ENCODE measurements around the gene SEC24D.

The SEC24D gene

DNA sequence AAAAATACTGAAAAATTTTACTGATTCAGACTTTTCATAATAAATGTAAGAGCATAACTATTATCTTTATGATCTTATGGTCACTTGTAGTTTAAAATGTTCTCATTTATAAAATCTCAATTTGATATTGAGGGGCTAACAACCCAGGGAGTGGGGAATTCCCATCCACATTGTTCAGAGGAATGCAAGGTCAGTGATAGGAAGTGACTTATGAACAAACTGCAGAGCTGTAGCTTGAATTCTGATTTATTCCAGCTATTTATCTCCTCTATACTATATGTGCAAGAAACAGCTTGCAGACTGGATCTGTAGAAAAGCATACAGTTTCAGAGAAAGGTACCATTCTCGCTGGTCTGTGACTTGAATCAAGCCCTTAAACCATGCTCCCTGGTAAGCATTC lies 61.6 kb downstream of the SEC24D start:
- DNase-seq (ENCODE audit: low read depth), result no peak

DNA sequence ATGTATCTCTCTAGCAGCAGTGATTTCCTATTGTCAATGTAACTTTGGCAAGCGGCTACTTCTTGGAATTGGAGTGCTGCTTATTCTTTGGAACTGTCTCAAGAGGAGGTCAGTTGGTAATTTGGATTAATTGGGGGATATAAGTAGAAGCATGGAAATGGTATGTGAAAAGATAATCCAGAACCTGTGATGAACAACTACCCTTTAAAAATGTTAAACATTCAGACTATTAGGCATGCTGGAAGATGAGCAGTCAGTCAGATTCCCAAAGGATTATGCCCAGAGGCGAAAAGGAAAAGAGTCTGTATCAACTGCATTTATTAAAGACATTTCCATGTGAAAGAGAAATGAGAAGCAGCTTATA lies 62.5 kb downstream of the SEC24D start:
- no peak for DNase-seq (ENCODE audit: low read depth)

DNA sequence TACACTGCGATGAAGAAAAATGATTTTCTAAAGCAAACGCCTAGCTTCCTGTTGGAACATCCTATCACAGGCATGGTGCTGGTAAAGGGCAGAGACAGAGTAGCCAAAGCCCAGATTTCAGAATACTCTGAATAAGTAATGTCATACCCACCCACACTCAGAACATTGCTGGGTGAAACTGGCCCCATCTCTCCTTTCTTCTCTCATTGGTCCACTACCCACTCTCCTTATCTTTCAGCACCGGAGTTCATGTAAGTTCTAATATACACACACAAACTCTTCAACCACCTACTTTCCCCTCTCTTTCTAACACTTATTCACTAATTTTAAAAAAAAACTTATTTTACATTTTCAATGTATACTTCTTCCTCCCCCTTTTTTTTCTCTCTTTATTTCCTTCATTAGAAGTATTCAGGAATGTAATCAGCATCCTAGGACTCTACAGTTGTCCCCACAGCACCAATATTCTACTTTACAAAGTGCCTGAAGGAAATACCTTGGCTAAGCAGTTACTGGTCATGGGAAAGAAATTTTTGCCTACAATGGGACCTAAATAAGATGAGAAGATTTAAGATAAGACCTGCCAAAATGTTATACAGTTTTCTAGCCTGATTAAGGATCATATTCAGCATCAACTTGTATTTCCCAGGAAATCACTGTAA lies 63.0 kb downstream of the SEC24D start:
- DNase-seq (ENCODE audit: low read depth), result no peak

DNA sequence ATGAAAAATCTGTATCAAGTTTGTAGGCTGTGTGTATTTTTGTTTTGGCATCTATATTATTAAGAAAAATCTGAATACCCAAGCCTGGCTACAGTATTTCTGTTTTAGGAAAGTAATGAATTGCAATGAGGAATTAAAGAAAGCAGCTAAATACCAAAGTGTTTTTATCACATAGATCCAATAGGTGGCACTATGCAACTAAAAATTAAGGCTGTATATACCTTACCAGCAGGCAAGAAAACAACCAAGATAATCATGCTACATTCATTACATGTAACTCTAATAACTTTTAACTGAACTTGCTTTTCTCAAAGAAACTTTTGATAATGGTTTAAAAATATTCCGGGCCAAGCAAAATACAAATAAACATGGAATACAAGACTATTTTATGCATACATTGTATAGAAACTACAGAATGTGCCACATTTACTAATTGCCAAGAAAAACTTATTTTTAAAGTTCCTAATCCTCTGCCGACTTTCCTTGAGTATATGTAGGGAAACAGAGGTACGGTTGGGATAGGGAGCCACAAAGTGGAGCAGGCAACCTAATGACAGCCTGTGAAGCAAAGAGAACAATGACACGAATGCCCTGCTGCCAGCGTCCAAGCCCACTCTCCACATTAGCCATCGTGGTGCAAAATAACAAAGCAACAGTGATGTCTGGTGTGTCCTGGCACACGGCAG lies 63.7 kb downstream of the SEC24D start:
- DNase-seq (ENCODE audit: low read depth), result no peak

- no peak for DNase-seq (ENCODE audit: low read depth)
Observed at GRCh38 chr4:118770741-118771187, 65.2 kb downstream of the SEC24D start.

DNA sequence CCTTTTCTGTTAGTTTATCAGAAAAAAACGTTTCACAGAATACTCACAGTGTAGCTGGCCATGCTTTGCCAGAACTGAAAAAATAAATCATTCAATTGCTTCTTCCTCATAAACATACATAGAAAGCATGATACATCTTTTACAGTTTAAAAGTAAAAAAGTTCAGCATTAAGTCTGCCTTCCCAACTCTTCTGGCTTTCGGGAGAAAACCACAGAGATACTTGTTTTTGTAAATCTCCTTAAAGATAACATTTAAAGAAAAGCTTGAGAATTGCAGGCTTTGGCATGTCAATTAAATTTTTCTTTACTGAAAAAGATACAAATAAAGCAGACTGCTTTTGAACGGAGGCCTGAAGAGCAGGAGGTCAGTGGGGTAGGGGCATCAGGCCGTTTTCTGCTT lies 66.8 kb downstream of the SEC24D start:
- no peak for DNase-seq (ENCODE audit: low read depth)

DNA sequence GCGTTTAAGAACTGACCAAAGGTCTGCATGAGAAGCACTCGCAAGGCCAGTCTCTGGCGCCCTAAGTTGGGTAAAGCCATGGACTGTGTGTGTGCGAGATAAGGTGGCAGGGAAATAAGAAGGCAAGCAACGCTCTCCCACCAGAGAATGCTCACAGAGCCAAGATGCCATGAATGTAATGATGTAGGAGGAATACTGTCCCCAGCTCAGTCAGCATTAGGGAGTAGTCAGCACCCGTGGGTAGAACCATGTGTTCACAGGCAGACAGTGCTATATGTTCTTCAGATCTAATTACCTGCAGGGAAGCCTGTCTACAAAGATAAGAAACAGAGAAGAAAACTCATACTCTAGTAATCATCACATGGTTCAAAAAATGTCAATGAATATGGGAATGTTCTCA lies 68.8 kb downstream of the SEC24D start:
- DNase-seq (ENCODE audit: low read depth), result no peak

DNA sequence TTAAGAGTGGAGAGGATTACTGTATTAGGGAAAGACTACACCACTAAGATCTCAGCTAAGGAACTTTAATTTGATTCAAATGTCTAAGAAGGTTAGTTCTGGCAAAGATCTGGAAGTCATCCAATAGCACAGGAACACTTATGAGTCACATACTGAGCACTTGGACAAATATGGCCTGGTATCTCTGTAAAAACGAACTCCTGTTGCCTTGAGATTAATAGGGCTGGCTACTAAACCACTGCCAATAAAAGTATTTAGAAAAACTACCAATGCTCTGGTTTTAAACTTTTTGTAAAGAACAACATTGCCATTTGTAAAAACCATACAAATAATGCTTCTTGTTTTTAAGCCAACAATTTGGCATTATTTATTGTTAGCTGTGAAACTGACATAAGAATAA lies 70.5 kb downstream of the SEC24D start:
- no peak for DNase-seq (ENCODE audit: low read depth)

DNA sequence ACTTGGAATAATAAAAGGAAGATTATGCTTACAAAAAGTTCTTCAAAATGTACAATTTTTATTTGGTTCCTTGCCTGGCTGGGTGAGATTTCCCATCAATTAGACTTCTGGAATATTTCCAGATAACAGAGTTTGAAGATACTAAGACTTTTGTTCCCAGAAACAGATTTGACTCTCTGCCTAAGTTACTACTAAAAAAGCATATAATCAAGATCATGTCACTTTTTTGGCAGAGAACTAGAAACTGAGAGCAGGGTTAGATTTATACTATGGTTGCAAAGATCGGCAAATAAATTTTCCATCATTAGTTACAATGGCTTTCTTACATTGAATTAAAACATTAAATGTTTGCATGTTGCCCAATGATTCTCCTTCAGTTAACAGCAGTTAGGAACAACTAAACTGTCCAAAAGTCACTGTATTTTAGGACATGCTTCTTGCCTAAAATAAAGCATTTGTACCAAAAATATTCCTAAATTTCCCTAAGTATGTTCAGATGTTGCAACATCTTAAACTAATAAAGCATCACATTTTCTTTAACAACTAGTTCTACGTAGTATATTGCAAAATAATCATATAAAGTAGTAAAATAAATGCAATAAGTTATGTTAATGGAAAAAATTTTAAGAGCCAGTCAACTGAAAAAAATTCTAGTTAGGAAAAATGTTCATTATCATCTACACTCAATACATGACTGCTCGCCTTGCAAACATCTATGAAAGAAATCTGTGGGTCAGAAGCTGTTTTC lies 73.0 kb downstream of the SEC24D start:
- no peak for DNase-seq (ENCODE audit: low read depth)

- no peak for DNase-seq (ENCODE audit: low read depth)
Observed at GRCh38 chr4:118762155-118762554, 73.8 kb downstream of the SEC24D start.

DNA sequence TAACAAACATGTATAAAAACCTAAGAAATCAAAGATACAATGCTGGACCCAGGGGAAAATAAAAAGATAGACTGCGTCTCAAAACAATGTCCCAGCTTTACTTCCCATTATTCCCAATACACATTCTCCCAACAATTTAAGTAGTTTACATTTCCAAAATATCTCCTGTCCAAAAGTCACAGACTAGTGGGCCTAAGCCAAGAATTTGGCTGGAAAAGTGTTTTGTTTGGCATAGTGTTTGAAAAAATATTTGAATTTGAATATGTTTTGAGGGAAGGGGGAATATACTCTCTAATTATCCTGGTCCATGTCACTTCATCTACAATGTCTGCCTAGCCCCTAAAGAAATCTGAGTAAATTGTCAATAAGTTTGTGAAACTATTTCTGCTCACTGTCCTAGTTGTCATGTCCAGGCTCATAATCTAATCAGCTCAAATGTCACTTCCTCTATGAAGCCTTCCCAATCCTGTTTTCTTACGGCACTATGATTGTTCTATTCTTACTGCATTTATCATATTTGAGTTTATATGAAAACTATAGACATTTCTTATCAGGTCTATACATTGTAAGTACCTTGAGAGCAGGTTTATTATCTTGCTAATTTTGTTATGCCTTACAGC lies 74.4 kb downstream of the SEC24D start:
- no peak for DNase-seq (ENCODE audit: low read depth)

- no peak for DNase-seq (ENCODE audit: low read depth)
Observed at GRCh38 chr4:118760493-118760892, 75.4 kb downstream of the SEC24D start.

GRCh38 chr4:118760092-118760491 lies 75.8 kb downstream of the SEC24D start:
- no peak for DNase-seq (ENCODE audit: low read depth)

DNA sequence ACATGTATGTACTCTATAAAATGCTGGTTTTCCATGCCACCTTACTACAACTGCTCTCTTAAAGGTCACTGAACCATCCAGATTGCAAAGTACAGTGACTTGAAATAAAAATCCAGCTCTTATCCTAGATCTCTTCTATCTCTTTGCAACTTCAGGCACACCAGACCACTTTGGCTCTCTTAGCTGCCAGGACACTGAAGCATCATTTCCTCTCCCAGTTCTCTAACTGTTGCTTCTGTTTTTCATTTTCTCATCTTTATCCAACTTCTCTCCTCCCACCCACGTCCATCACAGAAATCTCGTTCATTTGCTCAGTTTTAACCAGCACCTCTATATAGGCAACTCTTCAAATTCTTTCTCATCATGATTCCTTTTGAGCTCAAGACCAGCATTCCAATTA lies 76.4 kb downstream of the SEC24D start:
- DNase-seq (ENCODE audit: low read depth), result no peak

- no peak for DNase-seq (ENCODE audit: low read depth)
Observed at GRCh38 chr4:118758293-118758692, 77.6 kb downstream of the SEC24D start.

- no peak for DNase-seq (ENCODE audit: low read depth)
Observed at GRCh38 chr4:118757761-118758251, 78.1 kb downstream of the SEC24D start.

GRCh38 chr4:118756958-118757357 lies 79.0 kb downstream of the SEC24D start:
- DNase-seq (ENCODE audit: low read depth), result no peak

DNA sequence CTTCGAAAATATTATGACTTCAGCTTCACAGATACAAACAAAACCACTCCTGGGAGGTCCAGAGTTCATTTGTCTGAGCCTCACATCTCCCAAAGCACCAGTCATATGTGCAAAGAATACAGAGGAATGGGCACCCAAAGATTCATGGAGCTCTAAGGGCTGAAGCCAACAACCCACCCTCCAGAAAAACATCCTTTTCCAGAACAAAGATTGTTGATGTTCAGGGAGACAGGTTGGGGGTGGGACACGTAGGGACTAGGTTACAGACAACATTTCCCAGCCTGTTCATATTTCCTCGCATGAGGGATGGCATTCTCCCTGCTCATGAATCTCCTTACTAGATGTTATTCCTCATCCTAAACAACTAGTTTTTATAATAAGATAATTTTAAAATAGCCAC lies 79.5 kb downstream of the SEC24D start:
- no peak for DNase-seq (ENCODE audit: low read depth)

DNA sequence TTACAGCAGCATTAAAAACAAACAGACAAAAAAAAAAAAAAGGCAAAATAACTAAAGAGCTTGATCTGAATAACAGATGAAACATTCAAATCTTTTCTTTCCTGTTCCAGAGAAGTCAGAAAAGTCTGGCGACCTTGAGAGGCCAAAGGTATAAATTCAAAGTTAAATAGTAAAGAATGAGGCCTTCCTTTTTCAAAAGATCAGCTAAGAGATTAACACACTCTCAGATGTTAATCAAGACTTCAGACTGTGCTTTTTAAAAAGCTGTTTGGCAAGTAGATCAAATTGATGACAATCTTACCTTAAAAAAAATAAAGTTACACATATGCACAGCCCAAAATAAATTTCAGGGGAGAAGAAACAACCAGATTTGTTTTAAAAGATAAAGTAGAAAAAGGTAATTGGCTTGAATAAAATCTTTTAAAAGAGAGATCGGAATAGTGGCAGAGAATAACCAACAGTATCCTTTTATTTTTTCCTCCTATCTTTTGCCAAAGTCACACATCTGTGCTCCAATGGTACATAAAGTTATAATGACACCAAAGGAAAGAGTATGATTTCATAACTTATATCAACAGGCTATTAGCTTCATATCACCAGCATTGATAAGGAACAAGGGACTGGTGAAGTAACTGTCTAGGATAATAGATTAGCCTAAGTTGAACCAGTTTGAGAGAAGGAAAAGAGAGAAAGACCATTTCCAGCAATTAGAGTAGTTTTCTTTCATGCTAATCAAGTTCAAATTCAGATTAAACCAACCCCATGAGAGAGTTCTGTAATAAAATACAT lies 80.3 kb downstream of the SEC24D start:
- no peak for DNase-seq (ENCODE audit: low read depth)

GRCh38 chr4:118754890-118755289 lies 81.0 kb downstream of the SEC24D start:
- no peak for DNase-seq (ENCODE audit: low read depth)

- no peak for DNase-seq (ENCODE audit: low read depth)
Observed at GRCh38 chr4:118753685-118754084, 82.2 kb downstream of the SEC24D start.

DNA sequence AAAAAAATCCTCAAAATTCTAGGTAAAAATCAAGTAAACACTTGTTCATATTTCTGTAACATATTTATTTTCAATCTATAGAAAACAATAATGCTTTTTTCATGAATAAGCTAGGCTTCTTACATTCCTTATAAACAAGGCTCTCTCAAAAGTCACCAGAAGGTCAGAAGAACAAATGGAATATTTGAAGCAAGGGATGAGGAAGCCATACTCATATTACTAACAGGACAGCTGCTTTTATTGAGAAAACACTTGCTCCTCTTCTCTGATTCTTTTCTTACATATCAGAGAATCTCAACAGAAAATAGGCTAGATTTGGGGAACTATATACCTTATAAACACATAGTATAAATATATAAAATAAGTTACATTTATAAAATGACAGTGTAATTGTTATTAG lies 82.8 kb downstream of the SEC24D start:
- DNase-seq (ENCODE audit: low read depth), result no peak
